Measurements from ENCODE around the gene PROCA1.
"Not testable (repeated sequence)": the region's sequence is repeated elsewhere in the genome, so short reads cannot be mapped to it uniquely, and the experiment has no call there.

Gene PROCA1

DNA sequence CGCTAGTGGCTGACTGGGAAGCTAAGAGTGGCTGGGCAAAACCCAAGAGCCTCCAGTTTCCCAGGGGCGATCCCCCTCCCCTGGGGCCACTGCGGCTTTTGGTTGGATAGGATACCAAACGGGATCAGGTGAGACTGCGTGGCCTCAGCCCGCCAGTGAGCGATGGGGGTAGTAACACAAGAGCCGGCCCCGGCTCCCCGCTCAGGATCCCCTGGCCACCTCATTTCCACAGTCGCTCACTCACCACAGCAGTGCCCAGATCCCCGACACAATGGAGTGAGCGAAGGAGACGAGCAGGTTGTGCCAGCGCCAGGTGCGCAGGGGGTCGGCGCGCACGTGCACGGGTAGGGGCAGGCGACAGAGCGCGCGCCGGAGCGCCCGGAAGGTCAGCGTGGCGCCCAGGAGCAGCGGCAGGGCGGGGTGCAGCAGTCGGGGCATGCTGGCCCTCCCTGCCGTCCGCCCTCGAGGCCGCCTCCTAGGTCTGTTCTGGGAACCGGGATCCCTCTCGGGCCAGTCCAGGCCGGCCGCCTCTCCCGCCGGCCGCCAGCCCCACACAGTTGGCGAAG is 14.1 kb upstream of the PROCA1 start:
- peak in 3 of 14 donors; percentile 32 to 79 (median 33) for DNase-seq

- peak in 1 of 14 donors; percentile 20 for DNase-seq
These were observed 13.5 kb upstream of the PROCA1 start for GRCh38 chr17:28725166-28725659.

- no peak for DNase-seq
These were observed 12.9 kb upstream of the PROCA1 start for GRCh38 chr17:28724500-28725165.

DNA sequence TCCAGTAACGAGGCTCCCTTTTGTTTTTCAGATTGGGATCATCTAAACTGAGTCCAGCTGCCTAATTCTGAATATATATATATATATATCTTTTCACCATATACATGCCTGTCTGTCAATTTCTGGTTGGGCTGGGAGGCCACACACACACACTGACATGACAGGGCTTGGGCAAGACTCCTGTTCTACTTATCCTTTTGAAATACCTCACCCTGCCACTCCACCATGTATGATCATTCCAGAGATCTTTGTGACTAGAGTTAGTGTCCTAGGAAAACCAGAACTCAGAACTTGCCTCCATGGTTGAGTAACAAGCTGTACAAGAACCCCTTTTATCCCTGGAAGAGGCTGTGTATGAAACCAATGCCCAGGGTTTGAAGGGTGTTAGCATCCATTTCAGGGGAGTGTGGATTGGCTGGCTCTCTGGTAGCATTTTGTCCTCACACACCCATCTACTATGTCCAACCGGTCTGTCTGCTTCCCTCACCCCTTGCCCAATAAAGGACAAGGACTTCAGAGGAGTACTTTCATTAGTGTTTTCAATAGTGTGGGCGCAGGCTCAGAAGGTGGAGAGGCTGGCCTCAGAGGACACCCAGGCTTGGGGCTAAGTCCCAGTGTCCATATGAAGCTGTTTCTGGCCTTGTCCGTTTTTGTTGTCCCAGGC is 12.3 kb upstream of the PROCA1 start:
- not testable (repeated sequence) for DNase-seq

GRCh38 chr17:28723159-28723835 is 11.6 kb upstream of the PROCA1 start:
- no peak for DNase-seq

DNA sequence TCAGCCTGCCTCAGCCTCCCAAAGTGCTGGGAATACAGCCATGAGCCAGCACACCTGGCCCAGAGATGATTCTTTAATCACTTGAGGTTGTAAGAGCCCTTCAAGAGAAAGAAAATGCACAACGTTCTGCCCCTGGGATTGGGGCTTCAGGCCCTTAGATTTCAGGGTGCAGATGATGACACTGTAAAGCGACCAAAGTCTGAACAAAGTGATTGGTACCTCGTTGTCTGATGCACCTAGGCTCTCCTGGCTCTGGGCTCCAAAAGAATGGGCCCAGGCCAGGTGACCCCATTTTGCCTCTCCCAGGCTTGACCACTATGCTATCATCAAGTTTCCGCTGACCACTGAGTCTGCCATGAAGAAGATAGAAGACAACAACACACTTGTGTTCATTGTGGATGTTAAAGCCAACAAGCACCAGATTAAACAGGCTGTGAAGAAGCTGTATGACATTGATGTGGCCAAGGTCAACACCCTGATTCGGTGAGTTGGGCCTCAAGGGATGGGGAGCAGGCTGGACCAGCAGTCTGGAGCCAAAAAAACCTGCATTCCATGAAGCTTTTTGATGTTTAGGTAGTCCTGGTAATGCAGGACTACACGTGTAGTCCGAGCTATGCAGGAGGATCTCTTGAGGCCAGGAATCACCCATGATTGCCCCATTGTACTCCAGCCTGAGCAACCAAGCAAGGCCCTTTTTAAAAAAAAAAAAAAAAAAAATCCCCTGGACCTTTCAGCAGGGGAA is 10.9 kb upstream of the PROCA1 start:
- DNase-seq, result no peak

- not testable (repeated sequence) for DNase-seq
These were observed 9.3 kb upstream of the PROCA1 start for GRCh38 chr17:28720997-28721329.

- DNase-seq, result peak in 1 of 14 donors; percentile 7
These were observed 8.7 kb upstream of the PROCA1 start for GRCh38 chr17:28720247-28720996.

GRCh38 chr17:28719021-28719433 is 7.3 kb upstream of the PROCA1 start:
- DNase-seq, result no peak

DNA sequence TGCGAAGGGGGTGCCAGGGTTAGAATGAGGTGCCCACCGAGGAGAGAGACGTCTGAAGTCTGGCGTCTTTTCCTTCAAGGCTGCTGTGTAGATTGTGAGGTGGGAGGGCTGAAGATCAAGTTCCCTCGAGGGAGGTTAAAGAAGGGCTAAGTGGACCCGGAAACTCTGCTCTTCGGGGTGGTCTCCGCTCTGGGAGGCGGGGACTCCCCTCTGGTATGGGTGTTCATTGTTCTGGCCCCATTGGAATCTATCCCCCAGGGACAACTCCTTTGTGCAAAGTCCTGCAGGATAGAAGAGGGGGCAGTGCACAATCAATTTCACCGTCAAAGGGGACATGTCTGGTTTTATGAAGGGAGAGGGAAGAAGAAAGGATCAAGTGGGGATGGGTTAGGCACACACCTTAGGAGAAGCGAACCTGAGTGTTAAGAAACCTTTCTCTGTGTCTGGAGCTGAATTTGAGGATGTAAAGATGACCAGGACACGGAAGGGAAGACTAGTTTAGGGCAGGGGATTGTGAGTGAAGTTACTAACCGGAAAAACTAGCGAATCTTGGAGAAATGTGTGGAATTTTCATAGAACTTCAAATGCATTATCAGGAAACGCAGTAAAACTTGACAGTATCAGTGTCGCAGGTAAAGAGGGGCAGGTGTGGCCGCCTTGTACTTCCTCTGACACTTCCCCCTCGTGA is 6.8 kb upstream of the PROCA1 start:
- DNase-seq, result no peak

DNA sequence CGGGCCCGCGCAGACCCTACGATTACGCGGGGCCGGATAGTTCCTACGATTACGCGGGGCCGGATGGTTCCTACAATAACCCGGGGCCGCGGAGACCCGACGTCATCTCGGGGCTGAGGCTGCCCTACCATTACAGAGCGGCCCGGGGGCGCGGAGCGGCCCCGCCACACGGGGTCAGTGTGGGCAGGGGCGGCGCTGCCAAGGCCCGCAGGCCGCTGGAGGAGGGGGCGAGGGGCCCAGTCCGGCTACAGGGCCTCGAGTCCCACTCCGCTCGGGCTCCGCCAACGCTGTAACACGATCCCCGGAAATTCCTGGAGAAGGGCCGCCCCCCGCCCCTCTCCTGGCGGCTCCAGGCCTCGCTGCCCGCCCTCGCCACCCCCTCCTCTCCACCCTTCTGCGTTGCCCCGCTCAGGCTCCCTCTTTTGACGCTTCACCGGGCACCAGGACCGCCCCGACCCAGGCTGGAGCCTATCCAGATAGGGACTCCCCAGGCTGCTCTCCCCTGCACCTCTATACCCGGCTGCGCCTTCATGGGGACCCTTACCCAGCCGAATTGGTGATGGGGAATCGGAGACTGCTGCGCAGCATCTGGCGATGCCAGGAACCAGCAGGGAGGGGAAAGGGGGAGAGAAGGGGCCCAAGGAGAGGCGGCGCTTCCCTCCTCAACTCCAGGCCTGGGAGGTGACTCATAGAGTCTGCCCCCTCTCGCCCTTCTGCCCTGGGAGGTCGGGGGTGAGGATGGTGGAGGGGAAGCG is 6.1 kb upstream of the PROCA1 start, which contains the start of gene RAB34:
Gene RAB34, minus strand, starts transcription at position 291 of the 755 bp plus-strand sequence. CDS start 602 bp downstream, outside the sequence.
- DNase-seq, result peak in 10 of 14 donors; percentile 15 to 86 (median 52)

DNA sequence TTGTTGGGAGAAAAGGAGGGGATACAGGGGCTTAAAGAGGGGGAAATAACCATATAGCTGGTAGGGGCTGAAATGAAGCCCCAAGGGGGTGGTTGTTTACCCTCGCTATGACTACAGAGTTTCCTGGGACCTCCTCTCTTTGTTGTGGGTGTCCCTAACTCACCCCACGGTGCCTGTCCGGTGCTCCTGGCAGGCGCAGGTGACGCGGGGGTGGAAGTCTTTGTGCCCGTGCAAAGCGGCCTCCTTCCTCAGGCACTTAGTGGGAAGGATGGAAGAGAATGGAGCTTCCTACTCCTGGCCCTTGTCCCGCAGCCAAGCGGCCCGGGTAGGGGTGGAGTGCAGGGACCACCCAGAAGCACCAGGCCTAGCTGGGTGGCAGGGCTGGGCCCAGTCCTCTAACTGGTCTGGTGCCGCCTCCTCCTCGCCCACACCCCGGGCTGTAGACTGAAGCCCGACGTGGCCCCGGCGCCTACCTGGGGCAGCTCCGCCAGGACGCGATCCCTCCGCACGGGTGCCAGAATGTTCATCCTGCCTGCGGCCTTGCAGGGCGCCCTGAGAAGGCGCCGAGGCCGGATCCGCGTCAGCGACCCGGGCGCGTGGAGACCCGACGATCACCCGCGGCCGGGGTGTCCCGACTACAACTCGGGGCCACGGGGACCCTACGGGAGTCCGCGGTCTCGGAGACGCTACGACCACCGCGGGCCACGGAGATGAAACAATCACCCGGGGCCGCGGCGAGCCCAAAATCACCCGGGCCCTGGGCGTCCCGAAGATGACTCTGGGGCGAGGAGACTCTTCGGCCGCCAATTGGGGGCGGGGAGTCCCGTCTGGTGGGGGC is 5.3 kb upstream of the PROCA1 start:
- no peak for DNase-seq

DNA sequence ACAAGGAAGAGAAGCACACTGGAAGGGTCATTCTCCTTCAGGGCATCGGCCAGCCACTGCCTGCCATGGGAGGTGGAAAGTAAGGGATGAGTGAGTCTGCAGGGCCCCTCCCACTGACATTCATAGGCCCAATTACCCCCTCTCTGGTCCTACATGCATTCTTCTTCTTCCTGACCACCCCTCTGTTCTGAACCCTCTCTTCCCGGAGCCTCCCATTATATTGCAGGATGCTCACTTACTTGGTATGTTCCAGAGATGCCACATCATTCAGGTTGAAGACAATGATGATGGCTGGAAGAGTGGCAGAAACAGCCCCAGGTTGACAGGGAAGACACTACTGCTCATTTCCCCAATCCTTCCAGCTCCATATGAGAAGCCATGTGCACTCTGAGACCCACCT is 3.5 kb upstream of the PROCA1 start:
- no peak for DNase-seq

GRCh38 chr17:28714281-28714680 is 2.6 kb upstream of the PROCA1 start:
- no peak for DNase-seq

GRCh38 chr17:28712705-28713415 is 1.2 kb upstream of the PROCA1 start:
- no peak for DNase-seq

- DNase-seq, result peak in 1 of 14 donors; percentile 33
These were observed 480 bp upstream of the PROCA1 start for GRCh38 chr17:28712032-28712704.

GRCh38 chr17:28710861-28711722 is 596 bp downstream of the PROCA1 start:
- DNase-seq, result peak in 13 of 14 donors; percentile 45 to 88 (median 81)
